HG03469 (cell line): ENCODE data around the gene NSF.
"Not testable (repeated sequence)": the region's sequence is repeated elsewhere in the genome, so short reads cannot be mapped to it uniquely, and the experiment has no call there.

Experiments used
- ATAC-seq: cut with Tn5 transposase; IDR thresholded peaks from one replicate; pipeline ENCODE4 v1.9.1; 2021; ENCODE audit warnings: mild to moderate bottlenecking, moderate library complexity, moderate number of reproducible peaks; ENCODE audit not compliant: unreplicated experiment

Gene NSF

DNA sequence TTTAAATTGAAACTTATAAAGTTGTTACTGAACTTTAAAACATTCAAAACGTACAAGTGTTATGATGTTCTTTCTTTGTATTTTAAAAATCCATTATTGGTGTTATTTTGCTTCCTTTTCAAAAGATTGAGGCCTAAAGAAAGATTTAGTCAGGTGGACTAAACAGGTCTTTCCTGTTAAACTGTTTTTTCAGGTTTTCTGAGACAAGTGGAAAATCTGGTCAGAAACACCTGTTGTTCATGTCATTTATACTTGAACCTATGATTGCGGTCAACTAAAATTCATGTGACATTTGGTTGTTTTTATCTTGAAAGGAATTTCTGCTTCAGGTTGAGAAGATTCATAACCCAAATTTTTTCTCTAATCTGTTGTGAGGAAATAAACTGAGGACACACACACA, 108.5 kb downstream of the NSF start:
- ATAC-seq = not testable (repeated sequence)

DNA sequence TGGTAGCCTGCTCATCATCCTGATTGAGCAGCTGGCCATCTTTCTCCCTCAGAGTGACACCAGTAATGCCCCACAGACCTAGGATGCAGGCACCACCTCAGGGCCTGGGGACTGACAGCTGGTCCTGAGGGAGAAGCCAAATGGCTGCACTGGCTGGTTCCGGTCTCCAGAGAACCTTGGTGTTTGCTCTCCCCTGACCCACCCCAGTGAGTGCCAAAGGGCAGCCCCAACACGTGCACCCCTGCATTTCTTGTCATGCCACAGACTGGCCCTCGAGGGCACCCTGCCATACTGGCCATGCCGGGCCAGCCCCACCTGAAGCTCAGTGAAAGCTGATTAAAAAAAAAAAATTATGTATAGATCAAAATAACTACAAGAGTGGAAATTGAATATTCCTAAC, 127.5 kb downstream of the NSF start:
- ATAC-seq = no peak

GRCh38 chr17:46719891-46720290, 129.4 kb downstream of the NSF start:
- no peak for ATAC-seq

DNA sequence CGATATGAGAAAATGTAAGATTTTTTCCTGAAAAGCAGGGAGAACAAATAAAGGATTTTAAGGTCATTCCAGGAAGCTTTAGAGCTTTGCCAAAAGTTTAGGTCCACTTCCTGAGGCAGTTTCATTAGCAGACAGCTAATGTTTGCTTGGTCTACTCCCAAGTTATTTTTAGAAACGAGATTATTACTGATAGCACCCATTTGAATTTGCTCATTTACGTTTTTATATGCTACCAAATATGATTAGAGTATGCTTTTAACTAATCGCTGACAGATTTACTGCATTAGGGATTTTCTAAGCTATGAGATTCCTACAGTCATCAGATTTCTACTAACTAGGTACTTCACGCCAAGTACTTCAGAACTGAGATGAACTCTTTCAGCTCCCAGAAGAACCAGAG, 129.9 kb downstream of the NSF start:
- ATAC-seq = no peak

GRCh38 chr17:46722662-46723285, 132.3 kb downstream of the NSF start:
- no peak for ATAC-seq

GRCh38 chr17:46726206-46726605, 135.7 kb downstream of the NSF start:
- ATAC-seq = no peak

GRCh38 chr17:46727572-46728348, 137.3 kb downstream of the NSF start:
- no peak for ATAC-seq

DNA sequence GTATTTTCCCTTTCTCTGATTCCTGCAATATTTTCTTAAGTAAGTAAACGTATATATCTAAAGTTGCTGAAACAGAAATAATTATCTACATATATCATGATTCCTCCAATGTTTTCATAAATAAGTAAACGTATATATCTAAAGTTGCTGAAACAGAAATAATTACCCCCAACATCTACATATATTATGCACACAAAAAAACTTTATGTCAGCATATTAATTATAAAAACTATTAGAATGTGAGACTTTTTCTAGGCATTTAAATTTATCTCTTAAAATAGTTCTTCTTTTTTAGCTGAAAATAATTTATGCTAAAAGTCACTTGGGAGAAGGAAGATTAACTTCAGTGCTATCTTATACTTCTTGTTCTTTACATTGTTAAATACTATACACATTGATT, 139.6 kb downstream of the NSF start:
- no peak for ATAC-seq

GRCh38 chr17:46730679-46731078, 140.2 kb downstream of the NSF start:
- no peak for ATAC-seq

DNA sequence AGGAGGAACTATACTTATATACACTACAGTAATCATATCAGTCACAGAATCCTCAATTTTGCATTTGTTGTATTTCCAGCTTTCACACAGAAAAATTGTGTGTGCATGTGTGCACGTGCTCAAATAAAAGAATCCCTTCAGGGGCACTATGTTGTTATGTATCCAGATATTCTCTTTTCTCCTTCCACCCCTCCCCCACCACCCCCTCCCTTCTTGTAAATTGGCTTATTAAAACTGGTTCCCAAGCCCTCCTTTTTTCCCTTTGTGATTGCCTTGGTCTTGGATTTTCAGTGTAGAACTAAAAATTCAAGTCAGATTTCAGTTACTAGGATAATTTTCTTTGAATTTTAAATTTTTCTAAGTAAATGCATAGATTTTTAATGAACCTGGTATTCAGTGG, 141.7 kb downstream of the NSF start:
- no peak for ATAC-seq

DNA sequence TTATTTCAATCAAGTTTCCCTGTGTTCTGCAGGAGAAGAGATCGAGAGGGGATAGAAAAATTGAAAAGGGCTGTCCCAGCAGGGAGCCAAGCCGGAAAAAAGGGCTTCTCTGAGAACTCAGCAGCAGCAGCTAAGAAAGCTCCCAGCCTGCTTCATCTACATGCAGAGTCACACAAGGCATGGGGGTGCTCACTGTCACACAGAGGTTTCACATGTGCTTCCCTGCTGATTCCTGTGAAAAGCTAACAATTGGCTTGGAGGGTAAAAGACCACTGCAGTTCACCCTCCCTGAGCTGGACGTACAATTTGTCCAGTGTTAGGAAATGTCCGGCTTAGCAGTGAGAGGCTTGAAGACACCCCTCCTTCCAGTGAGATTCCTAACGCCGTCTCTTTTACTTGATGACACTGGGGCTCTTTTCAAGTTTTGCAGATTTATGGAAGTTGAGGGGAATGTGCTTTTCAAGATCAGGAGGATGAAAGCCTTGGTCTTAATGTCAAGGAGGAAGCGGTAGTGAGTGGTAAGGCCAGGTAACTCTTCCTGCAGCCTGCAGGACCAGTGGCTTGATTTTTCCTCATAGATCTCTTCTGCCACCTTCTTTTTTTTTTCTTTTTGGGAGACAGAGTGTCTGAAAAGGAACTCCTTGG, 142.4 kb downstream of the NSF start:
- ATAC-seq = no peak

GRCh38 chr17:46733837-46734475, 143.5 kb downstream of the NSF start:
- no peak for ATAC-seq

GRCh38 chr17:46736100-46736499, 145.6 kb downstream of the NSF start:
- ATAC-seq = no peak

- ATAC-seq = no peak
Measured at GRCh38 chr17:46737326-46737725, 146.9 kb downstream of the NSF start.

DNA sequence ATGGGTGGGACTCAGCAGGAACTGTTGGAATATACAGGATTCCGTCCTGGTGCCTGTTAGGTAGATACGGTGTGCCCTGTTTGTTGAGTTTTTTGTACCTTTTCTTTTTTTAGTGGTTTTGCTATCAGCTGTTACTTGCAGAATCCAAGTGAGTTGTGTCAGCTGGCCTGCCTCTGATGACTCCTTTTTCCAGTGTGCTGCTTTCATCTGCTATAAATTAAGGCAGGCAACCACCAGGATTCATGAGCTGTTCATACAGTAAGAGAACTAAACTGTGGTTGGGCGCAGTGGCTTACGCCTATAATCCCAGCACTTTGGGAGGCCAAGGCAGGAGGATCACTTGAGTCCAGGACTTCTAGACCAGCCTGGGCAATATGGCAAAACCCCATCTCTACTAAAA, 148.1 kb downstream of the NSF start:
- no peak for ATAC-seq

GRCh38 chr17:46739982-46740381, 149.5 kb downstream of the NSF start:
- no peak for ATAC-seq

DNA sequence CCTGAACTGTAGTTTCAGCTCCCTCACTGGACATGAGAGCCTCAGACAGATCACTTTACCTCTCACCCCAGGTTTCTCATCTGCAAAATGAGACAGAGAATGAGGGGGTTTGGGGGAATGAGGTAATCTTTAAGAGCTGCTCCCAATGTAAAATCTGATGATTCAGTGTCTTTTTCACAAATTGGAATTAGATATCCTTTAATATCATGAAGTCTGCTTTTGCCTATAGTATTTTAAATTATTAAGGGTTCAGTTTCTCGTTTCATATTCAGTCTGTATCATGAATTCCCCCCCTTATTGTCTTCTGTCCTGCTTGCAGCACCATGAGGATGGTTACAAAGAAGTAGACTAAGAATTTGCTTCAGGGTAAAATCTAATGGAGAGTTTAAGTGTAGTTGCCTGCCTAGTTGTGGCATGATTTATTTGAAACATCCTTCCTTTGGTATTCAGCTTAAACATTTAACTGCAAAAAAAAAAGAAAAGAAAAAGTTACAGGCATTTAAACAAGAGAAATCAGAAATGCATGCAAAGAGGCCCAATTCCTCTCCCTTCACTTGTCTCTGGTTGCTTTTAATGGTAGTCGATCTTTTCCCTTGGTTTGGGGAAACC, 150.8 kb downstream of the NSF start:
- no peak for ATAC-seq

DNA sequence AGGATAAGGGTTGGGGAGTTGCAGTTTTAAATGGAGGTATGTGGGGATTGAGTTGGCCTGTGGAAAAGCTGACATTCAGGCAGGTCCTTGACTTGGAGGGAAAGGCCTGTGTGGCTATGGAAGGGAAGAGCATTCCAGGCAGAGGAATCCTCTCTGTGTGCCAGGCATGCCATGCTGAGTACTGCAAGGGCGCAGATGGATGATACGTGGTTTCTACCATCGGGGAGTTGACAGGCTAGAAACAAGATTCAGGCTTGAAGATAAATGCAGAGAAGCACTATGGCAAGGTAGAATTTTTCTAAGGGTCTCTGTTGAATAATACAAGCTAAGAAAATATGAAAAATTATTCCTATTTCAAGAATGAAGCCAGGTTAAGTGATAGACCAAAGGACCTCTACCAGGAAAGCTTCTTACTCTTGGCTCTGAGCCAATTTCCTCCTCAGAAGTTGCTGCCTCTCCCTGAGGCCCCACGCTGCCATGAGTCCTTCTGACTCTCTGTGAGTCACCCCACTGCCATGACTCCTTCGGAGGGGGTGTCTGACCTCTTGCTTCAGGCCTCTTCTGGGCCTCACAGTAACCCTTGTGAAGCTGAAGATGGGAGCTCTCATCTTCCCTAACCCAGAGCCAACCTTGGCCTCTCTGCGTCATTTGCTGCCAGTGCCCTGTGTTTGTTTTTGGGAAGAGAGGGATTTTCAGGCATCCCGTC, 152.2 kb downstream of the NSF start:
- ATAC-seq = no peak

- no peak for ATAC-seq
Measured at GRCh38 chr17:46744441-46744840, 154.0 kb downstream of the NSF start.

DNA sequence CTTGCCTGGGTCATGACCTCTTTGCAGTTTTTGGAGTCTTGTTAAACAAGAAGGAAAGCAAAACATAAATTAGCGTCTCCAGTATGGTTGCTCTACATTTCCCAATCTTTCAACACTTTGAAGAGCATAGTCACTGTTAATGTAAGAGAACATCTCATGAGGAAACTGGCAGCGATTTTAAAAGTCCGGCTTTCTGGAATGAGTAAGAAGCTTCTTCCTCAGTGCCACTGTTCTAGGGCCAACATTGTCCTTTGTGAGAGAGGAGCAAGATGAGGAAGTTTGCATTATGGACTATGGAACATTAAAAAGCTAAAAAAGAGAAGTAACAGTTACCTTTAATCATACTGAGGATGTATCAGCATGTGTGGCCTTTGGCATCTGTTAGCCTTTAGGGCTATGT, 154.9 kb downstream of the NSF start:
- no peak for ATAC-seq

DNA sequence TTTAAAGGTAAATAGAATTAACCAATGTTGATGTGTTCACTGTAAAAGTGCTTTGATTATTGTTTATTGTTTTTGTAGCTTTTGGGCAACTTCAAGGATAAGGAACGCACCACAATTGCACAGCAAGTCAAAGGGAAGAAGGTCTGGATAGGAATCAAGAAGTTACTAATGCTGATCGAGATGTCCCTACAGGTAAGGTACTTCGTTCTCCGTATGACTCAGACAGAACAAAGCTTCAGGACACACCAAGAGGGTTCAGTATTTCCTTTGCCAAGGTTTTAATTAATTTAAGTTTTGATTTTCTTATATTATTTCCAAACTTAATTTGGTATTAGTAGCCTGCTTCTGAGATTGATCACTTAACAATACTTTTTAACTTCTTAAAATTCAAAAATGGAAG, 161.0 kb downstream of the NSF start:
- no peak for ATAC-seq
